ENCODE results near the gene STRADA.

GRCh38 chr17:63672856-63673255 is 68.7 kb downstream of the STRADA start:
- TF ChIP-seq, protein P1, sequence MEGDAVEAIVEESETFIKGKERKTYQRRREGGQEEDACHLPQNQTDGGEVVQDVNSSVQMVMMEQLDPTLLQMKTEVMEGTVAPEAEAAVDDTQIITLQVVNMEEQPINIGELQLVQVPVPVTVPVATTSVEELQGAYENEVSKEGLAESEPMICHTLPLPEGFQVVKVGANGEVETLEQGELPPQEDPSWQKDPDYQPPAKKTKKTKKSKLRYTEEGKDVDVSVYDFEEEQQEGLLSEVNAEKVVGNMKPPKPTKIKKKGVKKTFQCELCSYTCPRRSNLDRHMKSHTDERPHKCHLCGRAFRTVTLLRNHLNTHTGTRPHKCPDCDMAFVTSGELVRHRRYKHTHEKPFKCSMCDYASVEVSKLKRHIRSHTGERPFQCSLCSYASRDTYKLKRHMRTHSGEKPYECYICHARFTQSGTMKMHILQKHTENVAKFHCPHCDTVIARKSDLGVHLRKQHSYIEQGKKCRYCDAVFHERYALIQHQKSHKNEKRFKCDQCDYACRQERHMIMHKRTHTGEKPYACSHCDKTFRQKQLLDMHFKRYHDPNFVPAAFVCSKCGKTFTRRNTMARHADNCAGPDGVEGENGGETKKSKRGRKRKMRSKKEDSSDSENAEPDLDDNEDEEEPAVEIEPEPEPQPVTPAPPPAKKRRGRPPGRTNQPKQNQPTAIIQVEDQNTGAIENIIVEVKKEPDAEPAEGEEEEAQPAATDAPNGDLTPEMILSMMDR (IDR thresholded peaks at IDR 0.05), result no peak
- TF ChIP-seq EP300 (IDR thresholded peaks at IDR 0.05), result no peak
- no peak for TF ChIP-seq POLR2A (IDR thresholded peaks at IDR 0.05)
